ENCODE measurements around the gene SAFB. TPM values are rescaled to one million over a fixed set of nuclear protein-coding genes. Genes with fewer than 3 reads are reported as not detected.

The SAFB gene
- total RNA-seq, 1 experiment from 2014 or later, result 83.0 TPM

- TF ChIP-seq POLR2AphosphoS5 (IDR thresholded peaks at IDR 0.05; ENCODE audit: low read depth, low read length) (no peak), TCF7L2 (IDR thresholded peaks at IDR 0.05; ENCODE audit: low read depth, low read length) (no peak), CTCF (IDR thresholded peaks at IDR 0.05) (no peak), REST (IDR thresholded peaks at IDR 0.05; ENCODE audit: insufficient read depth in 1 of 2, low read depth in 2 of 2, low read length in 1 of 2) (no peak), SIN3A (IDR thresholded peaks at IDR 0.05; ENCODE audit: borderline replicate concordance, insufficient read depth, low read depth, low read length) (no peak)
- no peaks in the 10 kb centered on the region for H3K9me3 ChIP-seq (ENCODE audit: control insufficient read depth, insufficient read depth, low read depth, low read length)
- in situ Hi-C loops (cut with HindIII; ENCODE audit: low pct_unique_long_range_greater_than_20kb, low sequenced_read_pairs), result no loop called here
- H3K36me3 ChIP-seq (ENCODE audit: control insufficient read depth, insufficient read depth, low read length), result peaks cover 6% of the 10 kb centered on the region
- H3K4me3 ChIP-seq (ENCODE audit: low read depth in 2 of 2, low read length in 2 of 2), result no peak overlapping the region
- no TSS peak for BruUV-seq (replicated peaks)
- ATAC-seq (0 out of 2 replicates have a peak, but pooled peaks have one; percentile 20), DNase-seq (ENCODE audit: low read depth, low spot score) (no peak)
- intact Hi-C loops (cut with micrococcal nuclease; ENCODE audit: unreplicated experiment), result no loop called here
- no peaks in the 10 kb centered on the region for H3K4me1 ChIP-seq (ENCODE audit: control insufficient read depth, insufficient read depth, low read length)
- no peaks in the 10 kb centered on the region for H3K27me3 ChIP-seq (ENCODE audit: control insufficient read depth, insufficient read depth, low read length)
- H3K27ac ChIP-seq (ENCODE audit: low read length), result no peak overlapping the region
- ChIA-PET CTCF (no interaction called here), POLR2A (no interaction called here)
These were observed 37.2 kb upstream of the SAFB start for GRCh38 chr19:5585461-5586299.

GRCh38 chr19:5586300-5587070 is 36.4 kb upstream of the SAFB start:
- Histone ChIP-seq H3K4me3 (ENCODE audit: low read depth in 2 of 2, low read length in 2 of 2) (no peak overlapping the region), H3K9me3 (ENCODE audit: control insufficient read depth, insufficient read depth, low read depth, low read length) (no peaks in the 10 kb centered on the region), H3K27ac (ENCODE audit: low read length) (no peak overlapping the region), H3K4me1 (ENCODE audit: control insufficient read depth, insufficient read depth, low read length) (no peaks in the 10 kb centered on the region), H3K27me3 (ENCODE audit: control insufficient read depth, insufficient read depth, low read length) (no peaks in the 10 kb centered on the region), H3K36me3 (ENCODE audit: control insufficient read depth, insufficient read depth, low read length) (peaks cover 6% of the 10 kb centered on the region)
- ChIA-PET CTCF (no interaction called here), POLR2A (interaction anchor here (0.7 kb wide), 1 partner anchor 9 kb away, joined by 4 read pairs; no protein-coding TSS in a partner anchor)
- in situ Hi-C loops (cut with HindIII; ENCODE audit: low pct_unique_long_range_greater_than_20kb, low sequenced_read_pairs), result no loop called here
- ATAC-seq (no peak), DNase-seq (ENCODE audit: low read depth, low spot score) (no peak)
- intact Hi-C loops (cut with micrococcal nuclease; ENCODE audit: unreplicated experiment), result no loop called here
- BruUV-seq (replicated peaks), result no TSS peak
- TF ChIP-seq CTCF (IDR thresholded peaks at IDR 0.05), result no peak
- no peak for TF ChIP-seq SIN3A (IDR thresholded peaks at IDR 0.05; ENCODE audit: borderline replicate concordance, insufficient read depth, low read depth, low read length)
- TF ChIP-seq TCF7L2 (IDR thresholded peaks at IDR 0.05; ENCODE audit: low read depth, low read length), result no peak
- TF ChIP-seq REST (IDR thresholded peaks at IDR 0.05; ENCODE audit: insufficient read depth in 1 of 2, low read depth in 2 of 2, low read length in 1 of 2), result no peak
- TF ChIP-seq POLR2AphosphoS5 (IDR thresholded peaks at IDR 0.05; ENCODE audit: low read depth, low read length), result no peak

All from Panc1 (cell line).